VCaP (cell line): ENCODE data around the gene MPPED2.

Experiments used
- H3K27ac ChIP-seq: fragments of 450-650 bp; 2 replicates; pipeline ENCODE4 v1.5.1; 2017
- CTCF ChIP-seq: fragments of 450-650 bp; conservative IDR thresholded peaks from 2 replicates; pipeline ENCODE4 v1.5.1; 2017; ENCODE audit warnings: mild to moderate bottlenecking, moderate library complexity

The MPPED2 gene

DNA sequence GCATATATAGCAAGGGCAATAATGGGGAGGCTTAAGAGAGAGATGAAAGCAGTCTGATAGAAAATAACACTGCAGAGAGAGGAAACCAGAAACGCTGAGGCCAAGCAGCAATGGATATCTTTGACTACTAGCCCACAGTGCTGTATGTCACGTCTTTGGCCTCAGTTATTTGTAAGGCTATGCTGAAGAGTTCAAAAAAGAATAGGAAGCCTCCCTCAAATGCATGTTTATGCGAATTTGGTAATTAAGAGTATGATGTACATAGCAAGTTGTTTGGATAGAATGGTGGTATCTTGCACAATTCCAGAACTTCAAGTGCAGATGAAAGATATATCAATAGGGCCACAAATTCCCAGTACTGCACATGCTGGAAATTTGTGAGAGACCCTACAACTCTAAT is 89.2 kb downstream of the MPPED2 start:
- TF ChIP-seq CTCF = no peak
- H3K27ac ChIP-seq = no peak overlapping the region

DNA sequence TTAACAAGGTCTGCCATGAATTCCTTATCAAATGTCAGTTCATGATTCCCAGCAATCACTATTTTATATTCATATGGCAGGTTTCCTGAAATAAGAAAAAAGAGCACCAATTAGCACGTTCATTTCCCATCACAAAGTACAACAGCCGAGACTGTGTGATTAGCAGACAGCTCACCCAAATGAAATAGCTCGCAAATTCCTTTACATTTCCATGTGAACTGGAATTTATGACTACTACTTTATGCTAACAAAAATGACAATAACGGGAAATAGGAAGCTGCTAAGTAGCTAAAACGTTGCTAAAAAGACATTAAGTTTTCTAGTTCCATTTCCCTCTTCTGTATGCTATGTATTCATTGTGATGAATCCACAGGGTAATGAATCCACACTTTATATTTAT is 90.7 kb downstream of the MPPED2 start:
- no peak overlapping the region for H3K27ac ChIP-seq
- no peak for TF ChIP-seq CTCF

DNA sequence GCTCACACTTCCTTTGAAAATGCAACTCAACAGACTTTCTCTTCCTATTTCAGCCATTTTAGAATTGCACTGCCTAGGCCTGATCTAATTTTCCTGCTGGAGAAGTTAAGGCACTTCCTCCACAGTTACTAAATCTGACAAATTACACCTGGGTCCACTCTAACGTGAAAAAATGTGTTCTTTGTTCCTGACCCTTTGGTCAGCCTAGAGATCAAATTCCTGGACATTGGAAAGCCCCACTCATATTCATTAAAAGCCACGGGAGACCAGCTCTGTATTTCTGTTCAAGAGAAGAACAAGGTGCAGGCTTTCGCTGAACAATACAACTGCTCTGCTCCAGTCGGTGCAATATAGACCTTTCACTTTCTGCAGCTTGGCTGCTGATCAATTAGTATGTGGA is 96.6 kb downstream of the MPPED2 start:
- H3K27ac ChIP-seq = peak overlapping the region; percentile 83

DNA sequence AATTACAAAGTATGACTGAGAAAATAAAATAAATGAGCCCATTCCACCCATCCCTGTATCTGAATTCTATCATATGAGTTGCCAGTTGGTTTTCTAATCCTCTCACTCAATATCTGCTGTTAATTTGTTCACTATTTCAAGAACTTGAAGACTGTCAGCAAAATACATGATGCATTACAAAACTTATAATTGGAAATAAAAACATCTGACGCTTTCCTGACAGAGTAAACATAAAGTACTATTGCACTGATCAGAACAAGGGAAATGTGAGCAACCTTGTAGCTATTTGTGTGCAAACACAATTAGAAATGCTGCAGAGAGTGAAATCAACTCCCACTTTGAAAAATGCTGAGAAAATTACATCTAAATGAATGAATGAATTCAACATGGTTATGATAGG is 97.1 kb downstream of the MPPED2 start:
- peak overlapping the region; percentile 83 for H3K27ac ChIP-seq
- TF ChIP-seq CTCF = no peak

More for the DNA sequence above, 96.6 kb downstream of the MPPED2 start:
- TF ChIP-seq CTCF = no peak

DNA sequence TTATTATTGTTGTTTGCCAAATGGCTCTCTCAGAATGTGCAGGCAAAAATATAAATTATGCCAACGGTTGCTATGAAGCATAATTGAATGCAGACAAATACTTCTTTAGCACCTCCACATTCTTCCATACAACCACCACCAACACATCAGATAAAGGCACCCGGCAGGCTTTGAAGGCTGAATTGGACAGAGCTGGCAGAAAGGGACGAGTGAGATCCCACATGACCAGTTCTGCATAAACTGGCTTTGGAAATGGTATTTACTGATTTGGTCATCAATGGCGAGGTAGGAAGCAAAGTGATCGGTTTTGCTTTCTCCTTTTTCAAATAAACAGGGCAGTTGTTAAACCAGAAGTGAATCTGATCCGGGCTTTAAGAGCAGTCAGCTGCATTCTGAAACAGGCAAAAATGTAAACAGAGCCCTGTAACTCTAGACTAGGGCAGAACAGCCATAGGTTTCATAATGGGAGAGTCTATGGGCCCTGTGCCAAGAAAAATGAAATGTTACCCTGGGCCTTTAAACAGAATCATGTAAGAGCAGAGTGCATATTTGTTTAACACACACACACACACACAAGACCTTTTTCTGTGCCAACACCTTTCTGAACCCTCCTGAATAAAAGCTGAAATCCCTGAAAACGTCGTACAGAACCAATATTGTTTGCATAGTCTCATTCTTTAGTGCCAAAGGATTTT is 97.7 kb downstream of the MPPED2 start:
- H3K27ac ChIP-seq = peak overlapping the region; percentile 83
- no peak for TF ChIP-seq CTCF

DNA sequence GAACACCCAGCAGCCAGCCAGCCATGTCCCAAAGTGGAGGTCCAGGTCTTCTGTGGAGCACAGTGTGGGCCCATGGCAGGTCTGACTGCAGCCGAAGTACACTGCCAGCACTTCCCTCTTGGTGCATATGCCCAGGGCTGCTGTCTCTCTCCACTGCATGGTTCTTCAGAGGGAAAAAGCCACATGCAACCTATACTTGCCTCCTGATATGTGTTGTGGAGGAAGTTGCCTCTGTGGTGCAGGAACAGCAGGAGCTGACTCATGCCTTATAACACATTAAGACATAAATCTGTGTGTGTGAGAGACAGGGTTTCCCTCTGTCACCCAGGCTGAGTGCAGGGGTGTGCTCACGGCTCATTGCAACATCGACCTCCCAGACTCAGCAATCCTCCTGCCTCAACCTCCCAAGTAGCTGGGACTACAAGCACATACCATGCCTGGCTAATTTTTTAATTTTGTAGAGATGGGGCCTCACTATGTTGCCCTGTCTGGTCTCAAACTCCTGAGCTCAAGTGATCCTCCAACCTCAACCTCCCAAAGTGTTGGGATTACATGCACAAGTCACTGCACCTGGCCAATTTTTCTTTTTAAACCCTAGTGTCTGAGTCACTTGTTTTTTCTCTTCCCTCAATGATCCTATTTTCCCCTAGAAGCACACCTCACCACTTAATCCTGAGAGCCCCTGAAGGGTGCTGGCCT is 98.8 kb downstream of the MPPED2 start:
- TF ChIP-seq CTCF = no peak
- peak overlapping the region; percentile 83 for H3K27ac ChIP-seq

- H3K27ac ChIP-seq = no peak overlapping the region
- TF ChIP-seq CTCF = no peak
Observed at GRCh38 chr11:30485756-30486155, 100.4 kb downstream of the MPPED2 start.
